ENCODE data around the gene CGNL1.
A peak's percentile ranks its signal among the peaks of the same experiment; 100 is the strongest.

The CGNL1 gene

DNA sequence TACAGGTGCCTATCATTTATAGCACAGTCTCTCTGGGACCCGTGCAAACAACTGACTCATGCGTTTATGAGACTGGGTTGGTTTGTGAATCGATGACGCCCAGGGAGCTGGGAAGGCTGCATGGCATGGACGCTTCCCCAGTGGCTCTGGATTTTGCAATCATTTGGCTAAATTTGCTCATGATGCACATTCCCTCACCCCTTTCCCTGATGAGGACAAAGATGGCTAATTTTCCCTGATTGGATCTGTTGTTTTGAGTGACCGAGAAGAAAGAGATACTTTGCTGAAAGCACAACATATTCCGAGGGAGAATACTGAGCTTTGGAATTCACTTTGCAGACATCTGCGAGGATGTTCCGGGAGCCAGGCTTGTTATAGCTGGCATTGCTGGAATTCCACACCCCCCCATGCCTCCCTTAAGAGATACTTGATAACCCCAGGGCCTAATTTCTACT lies 51.1 kb downstream of the CGNL1 start:
- no peak overlapping the region for H3K4me3 ChIP-seq (ENCODE audit: low read length)
- TF ChIP-seq CTCF (conservative IDR thresholded peaks at IDR 0.05; ENCODE audit: low read length): no peak
- DNase-seq (ENCODE audit: low read depth): peak; percentile 69

- DNase-seq (ENCODE audit: low read depth): peak; percentile 78
- no peak for TF ChIP-seq CTCF (conservative IDR thresholded peaks at IDR 0.05; ENCODE audit: low read length)
- H3K4me3 ChIP-seq (ENCODE audit: low read length): no peak overlapping the region
These were observed 55.9 kb downstream of the CGNL1 start for GRCh38 chr15:57432141-57432741.

- H3K4me3 ChIP-seq (ENCODE audit: low read length): no peak overlapping the region
- no peak for TF ChIP-seq CTCF (conservative IDR thresholded peaks at IDR 0.05; ENCODE audit: low read length)
- DNase-seq (ENCODE audit: low read depth): no peak
These were observed 59.9 kb downstream of the CGNL1 start for GRCh38 chr15:57436166-57436565.

- TF ChIP-seq CTCF (conservative IDR thresholded peaks at IDR 0.05; ENCODE audit: low read length): no peak
- no peak overlapping the region for H3K4me3 ChIP-seq (ENCODE audit: low read length)
- DNase-seq (ENCODE audit: low read depth): peak; percentile 35
These were observed 60.7 kb downstream of the CGNL1 start for GRCh38 chr15:57436961-57437360.

DNA sequence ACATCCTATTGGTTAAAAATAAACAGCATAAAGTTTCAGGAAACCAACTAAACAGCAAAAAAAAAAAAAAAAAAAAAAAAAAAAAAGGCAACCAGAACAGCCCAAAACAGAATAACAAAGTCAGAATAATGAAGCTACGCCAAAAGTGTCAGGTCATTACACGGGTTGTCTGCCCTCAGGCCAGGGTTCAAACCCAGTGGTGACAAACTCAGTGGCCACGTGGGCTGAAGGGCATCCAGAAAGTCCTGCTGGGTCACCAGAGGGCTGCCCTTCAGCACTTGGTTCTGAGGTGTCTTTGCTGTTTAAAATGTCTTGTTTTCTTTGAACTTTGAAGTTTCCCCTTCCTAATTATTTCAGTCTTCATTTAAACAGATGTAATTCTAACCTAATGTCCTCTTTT lies 61.3 kb downstream of the CGNL1 start:
- no peak for DNase-seq (ENCODE audit: low read depth)
- H3K4me3 ChIP-seq (ENCODE audit: low read length): no peak overlapping the region
- no peak for TF ChIP-seq CTCF (conservative IDR thresholded peaks at IDR 0.05; ENCODE audit: low read length)

- H3K4me3 ChIP-seq (ENCODE audit: low read length): no peak overlapping the region
- no peak for DNase-seq (ENCODE audit: low read depth)
- TF ChIP-seq CTCF (conservative IDR thresholded peaks at IDR 0.05; ENCODE audit: low read length): no peak
These were observed 61.9 kb downstream of the CGNL1 start for GRCh38 chr15:57438166-57438565.

GRCh38 chr15:57439128-57440027 lies 63.1 kb downstream of the CGNL1 start:
- no peak for TF ChIP-seq CTCF (conservative IDR thresholded peaks at IDR 0.05; ENCODE audit: low read length)
- no peak overlapping the region for H3K4me3 ChIP-seq (ENCODE audit: low read length)
- DNase-seq (ENCODE audit: low read depth): no peak

Measured in AG10803 (cell line).